A673 (cell line): ENCODE results near the gene ESPNL. TPM values are rescaled to one million over a fixed set of nuclear protein-coding genes. Genes with fewer than 3 reads are reported as not detected.

Source experiments
- BruUV-seq: library from RNA; stranded (reverse); fragments of 400-500 nt; replicated peaks from 2 replicates; lab custom pipeline; 2021; lab: Mats Ljungman, UMichigan
- CTCF ChIA-PET: fragments of 300-600 bp; sonication (Branson Sonifier 250); formaldehyde crosslinking; loops from one replicate; lab custom pipeline; 2022; ENCODE audit warnings: antibody characterized with exemption; lab: Charles Lee
- POLR2A ChIA-PET: fragments of 300-600 bp; sonication (Branson Sonifier 250); formaldehyde crosslinking; loops from one replicate; lab custom pipeline; 2022; ENCODE audit warnings: antibody characterized with exemption; ENCODE audit not compliant: low non-redundant PET; lab: Charles Lee
- DNase-seq: peaks from one replicate; pipeline ENCODE4 v3.0.0-alpha.2; 2015; ENCODE audit warnings: low spot score
- H3K27ac ChIP-seq: fragments of 200-600 bp; sonication (generic); 2 replicates; pipeline ENCODE4 v1.5.1; 2016; ENCODE audit warnings: mixed run types, low read depth, mild to moderate bottlenecking, mixed read lengths, antibody characterized with exemption, low read length; ENCODE audit not compliant: poor library complexity, severe bottlenecking
- H3K27me3 ChIP-seq: fragments of 200-600 bp; sonication (generic); replicated peaks from 2 replicates; pipeline ENCODE4 v1.6.1; 2017; ENCODE audit warnings: mixed run types, low read depth, mild to moderate bottlenecking, mixed read lengths, antibody characterized with exemption, low read length; ENCODE audit not compliant: insufficient read depth, poor library complexity
- H3K36me3 ChIP-seq: fragments of 200-600 bp; sonication (generic); 2 replicates; pipeline ENCODE4 v1.6.1; 2016; ENCODE audit warnings: mixed run types, mild to moderate bottlenecking, mixed read lengths, antibody characterized with exemption, low read length; ENCODE audit not compliant: insufficient read depth, poor library complexity, severe bottlenecking
- H3K4me1 ChIP-seq: fragments of 200-600 bp; sonication (generic); 2 replicates; pipeline ENCODE4 v1.6.1; 2017; ENCODE audit warnings: mixed run types, mild to moderate bottlenecking, mixed read lengths, antibody characterized with exemption, low read length; ENCODE audit not compliant: insufficient read depth, poor library complexity, severe bottlenecking
- H3K4me3 ChIP-seq: fragments of 200-600 bp; sonication (generic); 2 replicates; pipeline ENCODE4 v1.5.1; 2016; ENCODE audit warnings: low read depth, mixed run types, mild to moderate bottlenecking, mixed read lengths, low read length; ENCODE audit not compliant: poor library complexity, severe bottlenecking
- H3K9me3 ChIP-seq: fragments of 200-600 bp; sonication (generic); 2 replicates; pipeline ENCODE4 v1.6.1; 2016; ENCODE audit warnings: mixed run types, low read depth, mild to moderate bottlenecking, mixed read lengths, antibody characterized with exemption, low read length; ENCODE audit not compliant: poor library complexity, severe bottlenecking
- EZH2 ChIP-seq: fragments of 200-600 bp; sonication (generic); IDR thresholded peaks from 2 replicates; pipeline ENCODE4 v1.6.1; 2017; ENCODE audit warnings: borderline replicate concordance, low read depth, mild to moderate bottlenecking, mixed read lengths, antibody characterized with exemption, low read length; ENCODE audit not compliant: poor library complexity, severe bottlenecking
- intact Hi-C: fragments of 100-400 bp; cut with micrococcal nuclease; formaldehyde crosslinking; loops from one replicate; pipeline ENCODE4 v1.10.0; 2022; ENCODE audit not compliant: unreplicated experiment
- total RNA-seq: library from RNA; stranded (reverse); gene quantifications from 2 replicates; pipeline ENCODE4 v1.2.3, GENCODE V29; 2021
- TF ChIP-seq, protein P1 (sequence below): fragments of 300-800, 200-600 bp; sonication (generic); conservative IDR thresholded peaks from 2 replicates; pipeline ENCODE4 v1.5.1; 2017; ENCODE audit warnings: low read depth, mild to moderate bottlenecking, antibody characterized with exemption, low read length, moderate library complexity, mixed read lengths

ESPNL gene
- total RNA-seq, 1 experiment from 2014 or later, result 0.30 TPM

DNA sequence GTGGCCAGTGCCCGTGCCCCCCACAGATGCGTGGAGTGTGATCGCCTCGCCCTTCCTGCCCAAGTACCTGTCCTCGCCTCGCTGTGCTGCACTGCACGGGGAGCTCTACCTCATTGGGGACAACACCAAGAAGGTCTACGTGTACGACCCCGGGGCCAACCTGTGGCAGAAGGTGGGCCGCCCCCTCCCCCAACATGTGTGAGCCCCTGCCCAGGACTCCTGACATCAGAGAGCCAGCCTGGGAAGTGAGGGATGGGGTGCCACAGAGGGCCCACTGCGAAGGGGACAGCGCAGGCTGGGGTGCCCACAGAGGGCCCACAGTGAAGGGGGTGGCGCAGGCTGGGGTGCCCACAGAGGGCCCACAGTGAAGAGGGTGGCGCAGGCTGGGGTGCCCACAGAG lies 48.8 kb downstream of the ESPNL start:
- no peaks in the 10 kb centered on the region for H3K4me1 ChIP-seq
- DNase-seq, result no peak
- H3K27me3 ChIP-seq, result no peaks in the 10 kb centered on the region
- TF ChIP-seq EZH2, result no peak
- TF ChIP-seq, protein P1, sequence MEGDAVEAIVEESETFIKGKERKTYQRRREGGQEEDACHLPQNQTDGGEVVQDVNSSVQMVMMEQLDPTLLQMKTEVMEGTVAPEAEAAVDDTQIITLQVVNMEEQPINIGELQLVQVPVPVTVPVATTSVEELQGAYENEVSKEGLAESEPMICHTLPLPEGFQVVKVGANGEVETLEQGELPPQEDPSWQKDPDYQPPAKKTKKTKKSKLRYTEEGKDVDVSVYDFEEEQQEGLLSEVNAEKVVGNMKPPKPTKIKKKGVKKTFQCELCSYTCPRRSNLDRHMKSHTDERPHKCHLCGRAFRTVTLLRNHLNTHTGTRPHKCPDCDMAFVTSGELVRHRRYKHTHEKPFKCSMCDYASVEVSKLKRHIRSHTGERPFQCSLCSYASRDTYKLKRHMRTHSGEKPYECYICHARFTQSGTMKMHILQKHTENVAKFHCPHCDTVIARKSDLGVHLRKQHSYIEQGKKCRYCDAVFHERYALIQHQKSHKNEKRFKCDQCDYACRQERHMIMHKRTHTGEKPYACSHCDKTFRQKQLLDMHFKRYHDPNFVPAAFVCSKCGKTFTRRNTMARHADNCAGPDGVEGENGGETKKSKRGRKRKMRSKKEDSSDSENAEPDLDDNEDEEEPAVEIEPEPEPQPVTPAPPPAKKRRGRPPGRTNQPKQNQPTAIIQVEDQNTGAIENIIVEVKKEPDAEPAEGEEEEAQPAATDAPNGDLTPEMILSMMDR, result no peak
- H3K4me3 ChIP-seq, result no peak overlapping the region
- BruUV-seq, result no TSS peak
- H3K36me3 ChIP-seq, result no peaks in the 10 kb centered on the region
- intact Hi-C loops, result no loop called here
- H3K27ac ChIP-seq, result no peak overlapping the region
- ChIA-PET POLR2A (no interaction called here), CTCF (no interaction called here)
- H3K9me3 ChIP-seq, result no peaks in the 10 kb centered on the region

DNA sequence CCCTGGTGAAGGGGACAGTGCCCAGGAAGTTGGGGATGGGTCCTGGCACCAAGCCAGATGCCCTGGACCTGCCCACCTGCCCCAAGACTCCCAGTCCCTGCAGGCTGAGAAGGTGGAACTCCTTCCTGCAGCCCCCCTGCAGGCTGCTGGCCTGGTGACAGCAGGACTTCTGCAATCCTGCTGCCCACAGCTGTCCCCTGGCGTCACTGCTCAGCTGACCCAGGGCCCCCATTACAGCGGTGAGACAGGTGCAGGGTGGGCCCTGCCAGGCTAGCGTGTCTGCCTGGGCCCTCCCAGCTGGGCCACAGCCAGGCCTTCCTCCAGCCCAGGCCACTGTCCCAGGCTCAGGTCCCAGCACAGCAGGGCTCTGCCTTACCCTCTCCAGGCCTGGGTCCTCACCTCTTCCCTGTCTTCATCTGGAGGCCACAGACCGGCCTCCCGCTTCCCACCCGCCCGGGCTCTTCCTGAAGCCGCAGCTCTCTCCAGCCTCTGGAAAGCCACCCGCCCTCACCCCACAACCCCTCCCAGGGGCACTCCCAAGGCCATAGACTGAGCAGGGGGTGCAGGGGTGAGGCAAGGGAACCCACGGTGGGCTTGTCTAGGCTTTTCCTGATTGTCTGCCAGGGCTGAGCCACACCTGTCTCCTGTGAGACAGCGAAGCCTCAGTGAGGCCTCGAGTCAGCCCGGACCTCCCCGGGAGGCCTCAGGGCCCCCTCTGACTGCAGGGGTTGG lies 49.9 kb downstream of the ESPNL start:
- H3K9me3 ChIP-seq, result no peaks in the 10 kb centered on the region
- no peak overlapping the region for H3K27ac ChIP-seq
- POLR2A ChIA-PET, result no interaction called here
- no peak for TF ChIP-seq EZH2
- TF ChIP-seq, protein P1, result no peak
- H3K36me3 ChIP-seq, result no peaks in the 10 kb centered on the region
- H3K27me3 ChIP-seq, result no peaks in the 10 kb centered on the region
- DNase-seq, result no peak
- intact Hi-C loops, result no loop called here
- no TSS peak for BruUV-seq
- H3K4me1 ChIP-seq, result no peaks in the 10 kb centered on the region
- CTCF ChIA-PET, result no interaction called here
- no peak overlapping the region for H3K4me3 ChIP-seq

DNA sequence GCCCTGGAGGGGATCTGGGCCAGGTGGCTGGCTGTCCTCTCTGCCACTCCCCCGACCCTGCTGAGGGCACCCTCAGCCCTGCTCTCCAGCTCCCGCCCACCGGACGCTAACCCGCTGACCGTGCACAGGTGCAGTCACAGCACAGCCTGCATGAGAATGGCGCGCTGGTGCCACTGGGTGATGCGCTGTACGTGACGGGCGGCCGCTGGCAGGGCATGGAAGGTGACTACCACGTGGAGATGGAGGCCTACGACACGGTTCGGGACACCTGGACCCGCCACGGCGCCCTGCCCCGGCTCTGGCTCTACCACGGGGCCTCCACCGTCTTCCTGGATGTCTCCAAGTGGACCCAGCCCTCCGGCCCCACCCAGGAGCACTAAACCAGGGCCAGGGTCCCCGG lies 50.5 kb downstream of the ESPNL start:
- no peaks in the 10 kb centered on the region for H3K4me1 ChIP-seq
- H3K9me3 ChIP-seq, result no peaks in the 10 kb centered on the region
- no peak for TF ChIP-seq EZH2
- TF ChIP-seq, protein P1, result no peak
- BruUV-seq, result no TSS peak
- H3K27ac ChIP-seq, result no peak overlapping the region
- no peaks in the 10 kb centered on the region for H3K36me3 ChIP-seq
- H3K4me3 ChIP-seq, result no peak overlapping the region
- DNase-seq, result no peak
- H3K27me3 ChIP-seq, result no peaks in the 10 kb centered on the region
- ChIA-PET POLR2A (no interaction called here), CTCF (no interaction called here)
- intact Hi-C loops, result no loop called here
